Activated CD4-positive, alpha-beta T cell treated with anti-CD3 and anti-CD28 coated beads, Interleukin-2, amount 10 ng/mL, durations not matched to agents 7 days and 5 days (primary cell): ENCODE results near the gene FARP1. TPM values are rescaled to one million over a fixed set of nuclear protein-coding genes. Genes with fewer than 3 reads are reported as not detected.
"Not testable (repeated sequence)": the region's sequence is repeated elsewhere in the genome, so short reads cannot be mapped to it uniquely, and the experiment has no call there.

ENCODE experiments used
- CTCF ChIA-PET: fragments of 350-600 bp; sonication (Branson Sonifier 250); formaldehyde crosslinking; loops from one replicate; lab custom pipeline; 2021; ENCODE audit warnings: antibody characterized with exemption; lab: Charles Lee
- POLR2A ChIA-PET: fragments of 350-600 bp; sonication (Branson Sonifier 250); formaldehyde crosslinking; loops from one replicate; lab custom pipeline; 2021; ENCODE audit warnings: antibody characterized with exemption; lab: Charles Lee
- DNase-seq: peaks from one replicate; pipeline ENCODE4 v3.0.0-alpha.2; 2020
- H3K27ac Mint-ChIP-seq: one replicate; pipeline ENCODE4 v1.8.0; 2021; ENCODE audit warnings: mild to moderate bottlenecking, moderate library complexity, mixed read lengths
- H3K27me3 Mint-ChIP-seq: one replicate; pipeline ENCODE4 v1.8.0; 2021; ENCODE audit warnings: mixed read lengths
- H3K36me3 Mint-ChIP-seq: one replicate; pipeline ENCODE4 v1.8.0; 2021; ENCODE audit warnings: low read depth, mixed read lengths
- H3K4me1 Mint-ChIP-seq: one replicate; pipeline ENCODE4 v1.8.0; 2021; ENCODE audit warnings: mixed read lengths
- H3K4me3 Mint-ChIP-seq: one replicate; pipeline ENCODE4 v1.8.0; 2021; ENCODE audit warnings: mild to moderate bottlenecking, moderate library complexity, mixed read lengths
- H3K9me3 Mint-ChIP-seq: one replicate; pipeline ENCODE4 v1.8.0; 2021; ENCODE audit warnings: mixed read lengths
- total RNA-seq, 2 experiments: library from RNA; stranded (reverse); gene quantifications; one replicate each; pipeline ENCODE4 v1.2.3, GENCODE V29; 2021

FARP1 gene
- total RNA-seq, 2 experiments from 2014 or later: 0.67 to 1.0 TPM

DNA sequence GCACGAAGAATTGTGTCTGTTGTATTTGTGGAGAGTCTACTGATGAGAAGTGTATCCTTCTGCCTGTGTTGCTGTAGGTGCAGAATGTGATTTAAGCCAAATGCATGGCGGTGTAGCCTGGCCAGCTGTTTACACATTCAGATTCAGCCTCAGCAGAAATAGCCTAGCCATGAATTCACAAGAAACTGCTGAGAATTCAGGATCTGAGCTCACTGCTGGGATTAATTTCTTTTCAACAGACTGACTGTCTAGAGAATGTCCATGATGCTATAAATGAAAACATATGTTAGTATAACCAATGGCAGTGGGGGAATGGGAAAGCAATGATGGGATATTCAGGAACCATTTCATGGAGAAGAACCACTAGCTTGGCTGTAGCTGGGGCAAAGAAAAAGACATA is 111.6 kb downstream of the FARP1 start:
- Mint-ChIP-seq H3K4me3 (no peak overlapping the region), H3K9me3 (no peaks in the 10 kb centered on the region), H3K36me3 (no peaks in the 10 kb centered on the region), H3K27ac (no peak overlapping the region), H3K27me3 (peaks cover 8% of the 10 kb centered on the region), H3K4me1 (no peaks in the 10 kb centered on the region)
- POLR2A ChIA-PET: no interaction called here
- CTCF ChIA-PET: no interaction called here
- no peak for DNase-seq

GRCh38 chr13:98258226-98258625 is 115.3 kb downstream of the FARP1 start:
- Mint-ChIP-seq H3K27me3 (peaks cover 5% of the 10 kb centered on the region), H3K27ac (no peak overlapping the region), H3K9me3 (no peaks in the 10 kb centered on the region), H3K4me1 (no peaks in the 10 kb centered on the region), H3K4me3 (no peak overlapping the region), H3K36me3 (no peaks in the 10 kb centered on the region)
- ChIA-PET POLR2A (no interaction called here), CTCF (no interaction called here)
- DNase-seq: no peak

DNA sequence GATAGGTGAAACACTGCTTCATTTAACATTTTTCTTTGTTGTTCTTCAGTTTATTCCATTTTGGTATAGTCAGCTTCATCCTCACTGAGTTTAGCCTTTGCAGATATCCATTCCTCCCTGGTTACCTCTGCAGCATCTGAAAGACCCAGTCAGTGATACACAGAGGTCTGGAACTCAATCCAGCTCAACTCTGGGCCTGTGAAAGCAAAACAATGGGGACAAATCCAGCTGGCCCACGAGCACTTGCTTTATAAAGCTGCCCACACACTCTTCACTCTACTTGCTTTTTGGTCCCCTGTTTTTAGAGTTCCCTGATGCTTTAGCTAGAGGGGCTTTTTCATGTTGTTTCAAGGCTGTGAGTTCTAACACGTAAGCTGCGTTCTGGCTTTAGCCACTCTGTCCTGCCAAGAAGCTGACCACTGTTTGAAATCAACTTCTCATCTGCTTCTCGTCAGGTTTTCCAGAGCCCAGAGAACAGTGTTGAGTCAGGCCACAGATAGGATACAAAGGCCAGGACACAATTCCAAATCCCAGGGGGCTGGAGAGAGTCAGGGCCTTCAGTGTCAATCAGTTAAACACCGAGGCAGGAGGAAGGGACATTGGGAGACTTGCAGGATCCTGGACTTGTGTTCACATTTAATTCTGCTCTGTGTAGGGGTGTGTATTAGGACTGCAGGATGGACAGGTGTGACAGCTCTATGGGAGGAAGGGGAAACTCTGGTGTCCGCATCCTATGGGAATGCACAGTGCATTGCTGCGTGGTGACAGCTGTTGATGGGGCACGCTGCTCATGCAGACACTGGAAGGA is 117.7 kb downstream of the FARP1 start:
- H3K4me1 Mint-ChIP-seq: no peaks in the 10 kb centered on the region
- ChIA-PET POLR2A (no interaction called here), CTCF (no interaction called here)
- H3K36me3 Mint-ChIP-seq: no peaks in the 10 kb centered on the region
- no peak overlapping the region for H3K4me3 Mint-ChIP-seq
- H3K9me3 Mint-ChIP-seq: no peaks in the 10 kb centered on the region
- no peak for DNase-seq
- H3K27me3 Mint-ChIP-seq: peaks cover 3% of the 10 kb centered on the region
- no peak overlapping the region for H3K27ac Mint-ChIP-seq

- Mint-ChIP-seq H3K27me3 (peaks cover 3% of the 10 kb centered on the region), H3K27ac (no peak overlapping the region), H3K36me3 (no peaks in the 10 kb centered on the region), H3K4me3 (no peak overlapping the region), H3K4me1 (no peaks in the 10 kb centered on the region), H3K9me3 (no peaks in the 10 kb centered on the region)
- CTCF ChIA-PET: interaction anchor here (0.6 kb wide), 1 partner anchor 604 kb away, joined by 4 read pairs; no protein-coding TSS in a partner anchor
- POLR2A ChIA-PET: no interaction called here
- no peak for DNase-seq
Measured at GRCh38 chr13:98261165-98261702, 118.3 kb downstream of the FARP1 start.

GRCh38 chr13:98262292-98262691 is 119.4 kb downstream of the FARP1 start:
- H3K36me3 Mint-ChIP-seq: no peaks in the 10 kb centered on the region
- no peak overlapping the region for H3K4me3 Mint-ChIP-seq
- ChIA-PET POLR2A (no interaction called here), CTCF (interaction anchor here (0.6 kb wide), 1 partner anchor 352 kb away, joined by 4 read pairs; no protein-coding TSS in a partner anchor)
- no peaks in the 10 kb centered on the region for H3K4me1 Mint-ChIP-seq
- H3K27ac Mint-ChIP-seq: no peak overlapping the region
- DNase-seq: no peak
- peaks cover 3% of the 10 kb centered on the region for H3K27me3 Mint-ChIP-seq
- no peaks in the 10 kb centered on the region for H3K9me3 Mint-ChIP-seq

DNA sequence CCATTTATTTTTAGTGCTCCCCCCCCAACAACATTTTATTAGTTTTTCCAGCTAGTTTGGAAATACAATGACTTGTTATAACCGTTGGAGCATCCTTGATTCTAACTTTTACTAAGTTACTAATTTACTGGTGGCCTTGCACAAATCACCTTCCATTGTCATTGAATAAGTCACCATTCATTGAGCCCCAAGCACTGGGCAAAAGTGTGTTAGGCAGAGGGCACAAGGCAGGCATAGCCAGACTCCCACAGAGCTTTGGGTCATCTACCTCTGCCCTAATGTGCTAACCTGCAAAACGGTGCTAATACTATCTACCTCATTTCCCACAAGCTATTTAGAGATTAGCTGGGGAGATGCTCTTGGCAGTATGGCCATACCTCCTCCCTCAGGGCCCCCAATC is 120.9 kb downstream of the FARP1 start:
- H3K27me3 Mint-ChIP-seq: no peaks in the 10 kb centered on the region
- no peak overlapping the region for H3K4me3 Mint-ChIP-seq
- ChIA-PET CTCF (interaction anchor here (1.2 kb wide), 1 partner anchor 28 kb away, joined by 3 read pairs; no protein-coding TSS in a partner anchor), POLR2A (no interaction called here)
- no peaks in the 10 kb centered on the region for H3K36me3 Mint-ChIP-seq
- no peak for DNase-seq
- no peaks in the 10 kb centered on the region for H3K9me3 Mint-ChIP-seq
- H3K4me1 Mint-ChIP-seq: no peaks in the 10 kb centered on the region
- no peak overlapping the region for H3K27ac Mint-ChIP-seq

DNA sequence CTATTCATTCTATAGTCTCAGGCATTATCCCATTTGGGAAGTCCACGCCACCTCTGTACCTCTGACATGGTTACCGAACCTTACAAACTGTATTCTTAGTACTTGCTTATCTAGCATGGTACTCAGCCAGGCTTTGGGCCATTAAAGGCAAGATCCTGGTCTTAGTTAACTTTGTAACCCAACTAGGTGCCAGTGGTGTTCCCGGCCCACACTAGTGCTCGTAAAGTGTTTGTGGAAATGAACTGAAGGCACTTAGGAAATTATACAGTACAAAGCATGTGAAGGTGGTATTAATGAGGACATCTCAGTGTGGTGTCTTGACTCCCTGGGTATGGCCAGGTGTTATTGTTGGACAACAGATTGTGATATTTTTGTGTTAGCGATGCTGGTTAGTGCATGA is 122.0 kb downstream of the FARP1 start:
- no peaks in the 10 kb centered on the region for H3K36me3 Mint-ChIP-seq
- CTCF ChIA-PET: no interaction called here
- H3K27ac Mint-ChIP-seq: no peak overlapping the region
- no peak for DNase-seq
- no peak overlapping the region for H3K4me3 Mint-ChIP-seq
- H3K4me1 Mint-ChIP-seq: no peaks in the 10 kb centered on the region
- POLR2A ChIA-PET: no interaction called here
- no peaks in the 10 kb centered on the region for H3K9me3 Mint-ChIP-seq
- H3K27me3 Mint-ChIP-seq: no peaks in the 10 kb centered on the region

DNA sequence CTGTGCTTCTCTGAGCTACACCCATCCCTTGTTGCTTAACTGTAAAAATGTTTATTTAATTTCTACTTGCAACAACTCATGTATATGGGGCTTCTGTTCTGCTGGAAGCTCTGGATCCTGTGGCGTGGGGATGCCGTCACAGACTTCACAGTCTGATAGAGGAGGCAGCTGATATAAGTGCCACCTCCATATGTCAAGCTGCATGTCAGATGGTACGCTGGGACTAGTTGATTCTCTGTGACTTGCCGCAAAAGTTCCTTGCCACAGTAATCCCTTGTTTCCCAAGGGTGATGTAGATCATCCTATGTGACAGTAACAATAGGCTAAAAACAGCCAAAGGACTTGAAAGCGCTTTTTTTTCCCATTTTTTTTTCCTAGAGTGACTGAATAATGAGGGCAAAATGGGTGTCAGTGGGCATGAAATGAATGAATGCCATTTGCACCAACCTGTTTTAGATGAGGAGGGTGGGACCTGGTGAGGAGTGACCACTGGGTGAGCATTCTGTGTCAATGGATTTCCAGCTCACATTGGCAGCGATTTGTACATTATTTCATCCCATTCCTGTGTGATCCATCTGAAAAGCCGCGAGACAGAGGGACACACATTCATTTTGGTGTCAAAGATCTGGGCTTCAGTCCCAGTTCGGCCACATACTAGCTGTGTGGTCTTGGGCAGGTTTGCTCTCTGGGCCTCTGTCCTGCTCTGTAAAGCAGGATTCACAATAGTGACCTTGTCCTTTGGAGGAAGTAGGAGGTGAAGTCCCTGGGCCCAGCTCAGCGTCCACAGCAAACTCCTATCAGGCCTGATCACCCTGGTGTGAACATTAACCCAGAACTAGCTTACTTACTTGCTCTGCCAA is 123.0 kb downstream of the FARP1 start:
- no peak for DNase-seq
- Mint-ChIP-seq H3K27me3 (no peaks in the 10 kb centered on the region), H3K4me1 (no peaks in the 10 kb centered on the region), H3K4me3 (no peak overlapping the region), H3K36me3 (no peaks in the 10 kb centered on the region), H3K27ac (no peak overlapping the region), H3K9me3 (no peaks in the 10 kb centered on the region)
- ChIA-PET CTCF (no interaction called here), POLR2A (interaction anchor here (0.5 kb wide), 1 partner anchor 1124 kb away, joined by 3 read pairs; no protein-coding TSS in a partner anchor)

DNA sequence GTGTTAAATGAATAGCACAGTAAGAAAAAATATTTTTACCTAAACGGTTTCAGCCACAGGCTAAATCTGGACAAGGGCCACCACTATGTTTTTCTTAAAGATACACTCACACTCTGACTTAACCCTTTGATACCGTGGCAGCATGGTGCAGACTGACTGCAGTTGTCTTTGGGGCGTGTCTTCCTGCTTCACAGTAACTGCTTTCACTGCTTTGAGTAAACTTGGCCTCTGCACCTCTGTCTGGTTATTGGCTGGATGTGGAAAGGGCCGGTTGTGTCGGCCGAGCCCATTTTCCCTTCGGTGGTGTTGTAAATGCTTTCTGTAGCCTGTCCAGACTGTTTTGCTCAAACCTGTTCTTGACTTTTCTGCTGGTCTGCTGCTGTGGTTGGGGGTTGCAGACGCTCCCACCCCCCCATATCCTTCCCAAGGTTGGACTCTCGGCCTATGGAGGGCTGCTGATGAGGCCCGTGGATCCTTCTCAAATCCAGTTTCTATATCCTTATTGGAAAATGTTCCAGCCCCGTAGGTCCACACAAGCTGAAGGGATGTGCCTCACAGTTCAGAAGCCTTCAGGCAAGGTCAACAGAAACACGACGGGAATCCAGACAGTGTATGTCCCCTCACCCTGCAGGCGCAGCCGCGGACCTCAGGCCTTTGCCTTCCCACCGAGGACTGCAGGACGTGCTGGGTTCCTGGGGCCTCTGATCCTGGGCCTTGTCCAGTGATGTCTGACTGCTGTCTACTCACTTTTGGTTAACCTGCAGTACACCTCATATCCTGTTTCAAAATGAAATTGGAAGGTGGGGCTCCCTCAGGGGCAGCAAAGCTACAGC is 124.4 kb downstream of the FARP1 start:
- no peaks in the 10 kb centered on the region for H3K9me3 Mint-ChIP-seq
- CTCF ChIA-PET: no interaction called here
- POLR2A ChIA-PET: no interaction called here
- H3K4me1 Mint-ChIP-seq: no peaks in the 10 kb centered on the region
- H3K27me3 Mint-ChIP-seq: no peaks in the 10 kb centered on the region
- H3K4me3 Mint-ChIP-seq: no peak overlapping the region
- H3K36me3 Mint-ChIP-seq: no peaks in the 10 kb centered on the region
- no peak overlapping the region for H3K27ac Mint-ChIP-seq
- DNase-seq: no peak

DNA sequence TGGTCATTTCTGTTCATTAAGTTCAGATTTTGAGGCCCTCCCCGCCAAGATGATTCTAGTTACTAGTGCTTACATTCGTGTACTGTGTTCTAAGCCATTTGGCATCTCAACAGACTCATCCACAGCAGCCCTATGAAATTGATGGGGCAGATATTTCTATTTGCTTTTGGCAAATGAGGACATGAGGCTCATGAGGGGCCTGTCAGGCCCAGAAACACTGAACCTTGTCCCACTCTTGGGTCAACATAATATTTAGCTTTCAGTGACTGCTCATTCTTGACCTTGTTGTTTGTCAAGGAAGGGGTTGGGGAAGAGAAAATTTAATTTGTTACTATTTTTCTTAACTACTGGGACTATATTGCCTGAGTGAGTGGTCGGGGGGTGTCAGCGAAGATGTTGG is 126.5 kb downstream of the FARP1 start:
- POLR2A ChIA-PET: no interaction called here
- Mint-ChIP-seq H3K27me3 (no peaks in the 10 kb centered on the region), H3K27ac (no peak overlapping the region), H3K4me3 (no peak overlapping the region), H3K36me3 (no peaks in the 10 kb centered on the region), H3K4me1 (no peaks in the 10 kb centered on the region), H3K9me3 (no peaks in the 10 kb centered on the region)
- CTCF ChIA-PET: no interaction called here
- no peak for DNase-seq

- Mint-ChIP-seq H3K27ac (no peak overlapping the region), H3K4me1 (no peaks in the 10 kb centered on the region), H3K36me3 (no peaks in the 10 kb centered on the region), H3K9me3 (no peaks in the 10 kb centered on the region), H3K4me3 (no peak overlapping the region), H3K27me3 (peaks cover 2% of the 10 kb centered on the region)
- ChIA-PET CTCF (interaction anchor here (0.6 kb wide), 1 partner anchor 51 kb away, joined by 4 read pairs; no protein-coding TSS in a partner anchor), POLR2A (no interaction called here)
- DNase-seq: no peak
Measured at GRCh38 chr13:98270819-98271218, 127.9 kb downstream of the FARP1 start.

- H3K4me1 Mint-ChIP-seq, H3K27ac Mint-ChIP-seq, H3K27me3 Mint-ChIP-seq, H3K9me3 Mint-ChIP-seq, CTCF ChIA-PET, H3K4me3 Mint-ChIP-seq, H3K36me3 Mint-ChIP-seq, POLR2A ChIA-PET, DNase-seq: not testable (repeated sequence)
Measured at GRCh38 chr13:98271646-98272045, 128.8 kb downstream of the FARP1 start.
